GM12878 (cell line): Measurements from ENCODE around the gene NRIP3.
"Not testable (repeated sequence)": the region's sequence is repeated elsewhere in the genome, so short reads cannot be mapped to it uniquely, and the experiment has no call there.

Source experiments
- ATF3 ChIP-seq: IDR thresholded peaks from 2 replicates; pipeline ENCODE4 v1.6.1; 2011; ENCODE audit warnings: low read depth, mild to moderate bottlenecking, low read length, moderate library complexity, borderline replicate concordance; ENCODE audit errors: extremely low read depth
- SUZ12 ChIP-seq: fragments of 200-600 bp; sonication (generic); IDR thresholded peaks from one replicate; pipeline ENCODE4 v1.6.1; 2018; ENCODE audit warnings: antibody characterized with exemption, mild to moderate bottlenecking; ENCODE audit not compliant: unreplicated experiment

GRCh38 chr11:8986772-8987171 lies 17.0 kb downstream of the NRIP3 start:
- TF ChIP-seq ATF3, SUZ12: not testable (repeated sequence)
